ENCODE data around the gene MYO3B. TPM values are rescaled to one million over a fixed set of nuclear protein-coding genes. Genes with fewer than 3 reads are reported as not detected.

The MYO3B gene
- total RNA-seq, 1 donor from 2014 or later: under 0.01 TPM

DNA sequence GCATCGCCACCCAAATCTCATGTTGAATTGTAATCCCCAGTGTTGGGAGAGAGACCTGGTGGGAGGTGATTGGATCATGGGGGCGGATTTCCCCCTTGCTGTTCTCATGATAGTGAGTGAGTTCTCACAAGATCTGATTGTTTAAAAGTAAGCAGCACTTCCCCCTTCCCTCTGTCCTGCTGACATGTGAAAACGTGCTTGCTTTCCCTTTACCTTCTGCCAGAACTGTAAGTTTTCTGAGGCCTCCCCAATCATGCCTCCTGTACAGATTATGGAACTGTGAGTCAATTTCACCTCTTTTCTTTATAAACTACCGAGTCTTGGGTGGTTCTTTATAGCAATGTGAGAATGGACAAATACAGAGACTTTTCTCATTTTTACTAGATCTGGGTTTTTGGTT lies 375.8 kb downstream of the MYO3B start:
- no peak for DNase-seq (ENCODE audit: low read depth, low spot score)

DNA sequence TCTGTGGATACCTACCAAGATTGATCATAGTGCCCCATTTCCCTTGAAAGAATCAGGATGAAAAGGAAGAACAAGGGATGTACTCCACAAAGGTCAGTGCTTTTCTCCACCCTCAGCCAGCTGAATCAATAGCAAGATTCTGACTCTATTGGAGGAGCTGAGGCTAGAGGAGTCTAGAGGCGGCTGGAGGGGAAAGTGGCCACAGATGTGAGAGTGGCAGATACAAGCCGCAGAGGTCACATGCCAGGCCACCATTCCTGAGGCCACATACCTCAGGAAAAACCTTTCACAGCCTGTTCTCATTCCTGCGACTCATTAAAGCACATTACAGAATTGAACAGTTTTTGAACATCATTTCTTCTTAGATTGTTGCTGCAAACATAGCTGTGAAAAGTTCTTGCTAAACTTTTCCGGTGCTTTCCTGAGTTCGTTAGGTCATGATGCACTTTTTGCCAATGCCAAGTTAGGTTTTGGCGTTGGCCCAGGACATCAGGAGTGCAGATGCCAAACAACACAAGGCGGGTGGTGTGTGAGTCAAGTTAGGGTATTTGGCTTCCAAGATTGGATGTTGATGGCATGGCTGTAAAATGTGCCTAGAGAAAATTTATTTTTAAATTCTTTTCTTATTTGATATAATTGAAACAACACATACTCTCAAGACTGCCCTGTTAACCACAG lies 376.5 kb downstream of the MYO3B start:
- DNase-seq (ENCODE audit: low read depth, low spot score): peak; percentile 83

DNA sequence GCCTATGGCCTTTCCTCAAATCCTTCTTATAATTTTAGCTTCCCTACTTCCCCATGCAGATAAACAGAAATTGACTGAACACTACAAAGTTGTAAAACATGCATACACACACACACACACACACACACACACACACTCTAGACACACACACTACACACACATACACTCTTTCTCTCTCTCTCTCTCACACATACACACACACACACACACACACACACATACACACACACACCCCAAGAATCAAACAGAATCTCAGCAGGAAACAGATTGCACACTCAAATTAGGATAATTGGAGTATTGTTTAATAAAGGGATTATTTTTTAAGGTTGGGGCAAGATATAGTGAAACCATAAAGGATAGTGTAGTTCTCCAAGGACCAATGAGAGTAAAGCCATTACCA lies 385.0 kb downstream of the MYO3B start:
- no peak for DNase-seq (ENCODE audit: low read depth, low spot score)

DNA sequence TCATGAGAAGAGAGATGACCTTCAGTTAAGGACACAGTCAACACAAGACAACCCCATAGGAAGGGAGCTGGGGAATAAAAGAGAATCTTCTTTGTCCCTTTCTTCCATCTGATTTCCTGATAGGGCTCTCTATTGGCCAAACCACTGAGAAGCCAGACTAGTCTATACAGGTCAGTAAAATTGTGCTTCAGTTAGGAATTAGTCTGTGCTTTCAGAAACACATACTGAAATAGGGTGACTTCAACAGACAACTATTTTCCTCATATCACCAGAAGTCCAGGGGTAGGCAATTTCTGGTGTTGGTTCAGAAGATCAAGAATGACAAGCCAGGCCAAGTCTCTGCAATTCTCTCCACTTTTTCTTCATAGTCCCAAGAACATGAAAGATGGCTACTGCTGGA lies 385.5 kb downstream of the MYO3B start:
- no peak for DNase-seq (ENCODE audit: low read depth, low spot score)

DNA sequence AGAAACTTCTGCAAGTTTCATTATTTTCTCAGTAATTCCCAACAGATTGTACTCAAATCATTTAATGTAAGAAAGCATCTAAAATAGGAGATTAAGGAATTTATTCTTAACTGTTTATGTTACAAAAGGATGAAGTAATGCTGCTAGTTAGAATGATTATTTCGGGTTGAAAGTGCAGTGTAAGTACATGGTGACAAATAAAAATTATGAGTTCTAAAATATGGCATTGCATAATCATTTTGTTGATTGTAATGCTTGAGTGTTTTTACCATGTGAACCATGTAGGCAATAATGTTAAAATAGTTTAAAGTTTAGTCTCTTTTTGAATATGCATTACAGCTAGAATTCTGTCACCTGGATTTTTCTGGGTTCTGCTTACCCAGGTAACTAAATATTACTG lies 388.2 kb downstream of the MYO3B start:
- no peak for DNase-seq (ENCODE audit: low read depth, low spot score)

DNA sequence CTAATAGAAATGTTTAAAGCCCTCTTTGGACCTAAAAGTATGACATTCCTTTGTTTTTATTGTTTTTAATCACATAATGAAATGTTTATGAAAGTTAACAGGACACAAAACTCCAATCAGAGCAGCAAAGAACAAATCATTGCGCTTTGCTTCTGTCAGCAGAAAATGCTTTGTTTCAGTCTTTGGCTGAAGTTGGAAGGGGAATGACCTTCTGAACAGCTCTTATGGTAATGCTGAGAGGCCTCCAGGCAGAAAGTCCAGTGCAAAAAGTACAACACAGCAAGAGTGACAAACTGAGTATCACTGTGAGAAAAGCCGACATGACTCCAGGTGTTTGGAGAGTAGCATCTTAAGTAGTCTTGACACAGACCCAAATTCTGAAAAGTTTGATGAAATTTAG lies 389.5 kb downstream of the MYO3B start:
- no peak for DNase-seq (ENCODE audit: low read depth, low spot score)

DNA sequence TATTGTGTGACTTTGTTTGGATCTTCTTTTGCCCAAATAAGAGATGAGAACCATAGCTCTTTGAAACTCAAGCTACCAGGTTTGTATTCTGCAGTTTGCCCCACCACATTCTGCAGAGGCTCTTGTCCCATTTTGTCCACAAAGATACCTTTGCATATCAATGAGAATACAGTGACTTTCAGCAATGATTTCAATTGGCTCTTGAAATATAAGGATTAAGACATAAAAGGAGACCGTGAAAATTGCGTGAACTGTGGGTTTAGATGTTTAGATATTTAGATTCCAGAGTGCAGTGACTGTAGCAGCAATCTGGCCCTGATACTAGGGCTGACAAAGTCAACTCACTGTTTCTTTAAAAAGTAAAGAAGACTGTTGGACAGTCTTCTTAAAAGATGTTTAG lies 390.6 kb downstream of the MYO3B start:
- no peak for DNase-seq (ENCODE audit: low read depth, low spot score)

DNA sequence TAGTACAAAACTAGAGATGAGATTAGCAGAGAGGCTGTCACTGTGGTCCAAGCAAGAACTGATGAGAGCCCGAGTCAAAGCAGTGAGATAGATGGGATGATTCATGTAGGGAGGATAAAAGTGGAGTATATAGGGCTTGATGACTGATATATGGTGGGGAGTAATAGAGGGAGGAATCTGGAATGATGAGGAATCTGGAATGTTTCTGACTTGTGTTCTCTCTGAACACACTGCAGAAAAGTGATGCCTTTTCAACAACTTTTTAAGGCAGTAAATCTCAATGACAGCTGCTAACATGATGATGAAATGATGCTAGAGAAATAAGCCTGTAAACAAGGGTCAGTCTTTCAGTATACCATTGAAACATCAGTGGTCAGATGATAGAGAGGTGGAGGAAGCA lies 393.7 kb downstream of the MYO3B start:
- no peak for DNase-seq (ENCODE audit: low read depth, low spot score)

DNA sequence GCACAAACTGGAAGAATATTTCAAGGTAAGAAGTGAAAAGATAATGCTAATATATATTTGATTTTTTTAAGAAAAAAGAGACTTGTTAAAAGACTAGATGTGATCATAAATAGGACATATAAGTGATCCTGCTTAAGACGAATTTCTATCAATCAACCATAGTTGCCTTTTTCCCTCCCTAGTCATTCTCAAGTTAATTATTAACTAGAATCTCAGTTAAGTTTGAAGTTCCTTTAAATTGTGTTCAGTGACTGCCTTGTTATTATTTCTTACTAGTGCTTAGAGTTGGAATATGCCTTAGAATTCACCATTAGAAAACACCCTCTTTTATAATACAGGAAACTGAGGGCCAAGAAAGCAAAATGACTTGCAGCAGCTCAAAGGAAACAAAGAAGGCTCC lies 395.7 kb downstream of the MYO3B start:
- no peak for DNase-seq (ENCODE audit: low read depth, low spot score)

DNA sequence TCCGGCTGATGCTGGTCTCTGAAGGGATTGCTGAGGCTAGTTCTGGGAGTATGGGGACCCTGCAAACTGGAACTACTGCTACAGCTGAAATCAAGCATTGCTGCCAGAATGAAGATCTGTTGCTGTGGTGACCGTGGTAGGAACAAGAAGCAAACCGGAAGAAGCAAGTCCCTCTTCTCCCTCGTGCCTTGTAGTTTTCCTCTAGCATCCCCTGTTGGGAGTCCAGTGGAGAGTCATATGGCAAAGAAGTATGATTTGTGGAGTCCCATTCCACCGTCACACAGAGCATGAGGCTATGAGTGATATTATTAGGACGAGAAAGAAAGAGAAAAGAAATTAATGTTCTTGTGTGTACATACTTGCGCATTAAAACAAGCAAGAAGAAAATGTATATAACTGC lies 398.3 kb downstream of the MYO3B start:
- no peak for DNase-seq (ENCODE audit: low read depth, low spot score)

DNA sequence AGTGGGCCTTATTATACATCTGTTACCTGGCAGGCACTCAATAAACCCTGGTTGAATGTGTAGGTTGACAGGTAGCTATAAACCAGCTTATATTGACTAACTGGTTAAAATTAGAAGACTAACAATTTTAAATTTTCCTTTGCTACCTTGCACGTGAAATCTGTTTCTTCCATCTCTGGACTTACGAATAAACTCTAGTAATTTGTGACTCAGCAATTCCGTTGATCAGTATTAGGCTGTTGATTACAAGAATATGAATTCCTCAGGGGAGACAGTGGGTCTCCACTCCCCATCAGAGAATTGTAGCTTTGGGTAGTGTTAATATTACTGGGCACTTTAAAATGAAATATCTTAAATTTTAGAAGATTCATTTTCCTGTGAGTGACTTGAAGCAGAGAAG lies 399.4 kb downstream of the MYO3B start:
- no peak for DNase-seq (ENCODE audit: low read depth, low spot score)

DNA sequence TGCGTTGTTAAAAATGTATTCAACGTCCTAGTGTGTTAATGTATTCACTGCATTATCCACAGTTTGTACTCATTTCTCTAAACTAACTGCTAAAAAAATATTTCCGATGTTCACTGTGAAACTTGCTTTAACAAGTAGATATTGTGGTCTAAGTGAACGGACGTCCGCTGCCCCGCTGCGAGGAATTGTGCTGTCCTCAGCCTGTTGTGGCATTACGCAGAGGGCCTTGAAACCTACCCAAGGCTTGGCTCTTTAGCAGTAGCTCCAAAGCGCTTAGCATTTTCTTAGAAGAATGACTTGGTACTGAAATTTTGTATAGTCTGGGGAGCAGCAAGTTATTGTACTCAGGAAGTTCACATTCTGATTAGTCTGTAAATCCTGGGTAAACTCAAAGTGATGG lies 400.7 kb downstream of the MYO3B start:
- no peak for DNase-seq (ENCODE audit: low read depth, low spot score)

DNA sequence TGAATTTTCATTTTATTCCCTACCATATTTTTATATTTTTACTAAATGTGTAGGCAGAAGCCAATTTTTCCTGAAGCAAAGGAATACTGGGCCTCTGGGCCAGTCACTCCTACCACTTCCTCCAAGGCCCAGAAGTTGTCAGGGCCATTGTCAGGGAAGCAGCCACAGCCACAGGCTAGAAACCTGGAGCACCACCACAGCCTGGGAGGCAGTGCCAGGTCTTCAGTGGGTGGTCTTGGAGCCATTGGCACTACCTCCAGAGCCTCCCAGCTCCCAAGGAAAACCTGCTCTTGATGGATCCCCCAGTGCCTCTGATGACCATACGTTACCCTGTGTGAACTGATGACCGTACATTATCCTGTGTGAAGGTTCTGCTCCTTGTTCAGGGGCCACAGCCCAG lies 401.6 kb downstream of the MYO3B start:
- DNase-seq (ENCODE audit: low read depth, low spot score): no peak

DNA sequence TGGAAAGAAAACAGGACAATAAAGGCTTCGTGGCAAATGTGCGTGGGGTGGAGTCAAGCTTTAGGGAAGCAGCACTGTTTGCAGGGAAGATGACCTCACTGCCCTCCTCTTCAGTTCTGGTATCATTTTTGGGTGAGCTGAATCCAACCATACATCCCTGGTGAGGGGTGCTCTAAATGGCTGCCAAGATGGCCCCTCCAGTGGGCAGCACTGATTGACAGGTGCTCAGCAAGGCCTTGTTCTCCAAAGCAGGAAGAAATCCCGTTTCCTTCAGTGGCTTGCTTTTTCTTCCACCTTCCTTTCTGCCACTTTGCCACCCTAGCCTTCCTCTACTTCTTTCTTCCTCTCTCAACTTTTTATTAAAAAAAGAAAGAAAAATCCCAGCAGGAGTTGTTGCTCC lies 404.4 kb downstream of the MYO3B start:
- no peak for DNase-seq (ENCODE audit: low read depth, low spot score)

DNA sequence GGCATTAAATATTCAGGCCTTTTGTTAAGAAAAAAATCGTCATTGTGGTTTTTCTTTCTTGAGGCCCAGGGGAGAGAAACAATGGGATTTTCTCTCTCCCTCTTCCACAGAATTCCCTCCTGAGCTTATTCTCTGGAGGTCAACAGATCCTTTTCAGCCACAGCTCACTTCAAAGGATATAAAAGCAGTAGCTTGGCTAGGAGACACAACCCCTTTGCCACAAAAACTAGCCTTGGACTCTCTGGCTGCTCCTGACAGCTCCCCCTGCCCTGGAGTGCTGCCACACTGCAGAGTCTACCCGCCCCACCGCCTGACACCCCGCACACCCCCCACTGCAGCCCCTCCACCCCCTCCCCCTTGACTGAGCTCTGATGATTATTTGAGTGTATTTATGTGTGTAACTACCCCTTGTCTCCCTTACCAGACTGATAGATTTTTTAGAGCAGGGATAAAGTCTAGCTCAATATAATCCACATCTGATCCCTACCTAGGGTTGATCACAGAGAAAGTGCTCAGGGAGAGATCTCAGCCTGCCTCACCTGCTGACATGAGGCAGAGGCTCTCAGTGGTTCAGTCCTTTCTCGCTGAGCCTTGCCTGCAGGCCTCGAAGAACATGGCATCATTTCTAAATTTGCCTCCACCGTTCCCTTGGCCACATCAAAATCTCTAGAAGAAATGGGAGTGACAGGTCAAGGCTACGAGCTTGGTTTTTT lies 405.0 kb downstream of the MYO3B start:
- no peak for DNase-seq (ENCODE audit: low read depth, low spot score)

DNA sequence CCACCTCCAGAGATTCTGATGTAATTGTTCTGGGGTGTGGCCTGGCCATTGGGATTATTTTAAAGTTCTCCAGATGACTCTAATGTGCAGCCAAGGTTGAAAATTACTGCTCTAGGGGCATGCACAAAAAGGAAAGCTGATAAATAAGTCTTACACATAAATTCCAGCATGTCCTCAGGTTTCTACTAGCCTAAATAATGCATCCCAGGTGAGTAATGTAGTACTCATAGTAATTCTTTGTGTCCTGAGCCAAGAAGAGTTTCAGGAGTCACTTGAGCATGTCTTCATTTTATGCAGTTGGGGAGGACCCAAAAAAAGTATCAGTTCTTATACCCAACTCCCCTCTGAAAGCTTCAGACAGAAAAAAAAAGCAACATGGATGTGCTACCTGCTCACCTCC lies 407.1 kb downstream of the MYO3B start:
- DNase-seq (ENCODE audit: low read depth, low spot score): no peak

DNA sequence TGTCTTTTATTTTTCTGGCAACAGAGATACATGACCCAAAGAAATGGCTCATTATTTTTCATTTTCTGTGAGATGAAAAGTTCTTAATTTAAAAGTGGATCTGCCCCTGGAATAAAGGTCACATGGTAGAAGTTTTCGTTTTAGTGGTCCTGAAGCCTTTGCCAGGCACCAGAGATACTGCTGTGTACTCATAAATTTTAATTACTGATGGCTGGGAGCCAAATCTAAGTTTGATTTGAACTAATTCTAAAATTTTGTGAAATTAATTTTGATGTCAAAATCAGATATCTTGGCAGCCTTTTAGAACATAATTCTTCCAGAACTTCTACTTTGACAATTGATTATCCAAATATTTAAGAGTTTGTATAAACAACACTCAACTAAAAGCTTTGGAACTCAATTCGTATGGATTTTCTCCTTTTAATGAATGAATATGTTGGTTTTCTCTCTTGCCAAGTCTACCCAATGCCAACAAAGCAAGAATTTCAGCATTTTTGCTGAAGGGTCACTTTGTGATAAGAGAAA lies 408.7 kb downstream of the MYO3B start:
- DNase-seq (ENCODE audit: low read depth, low spot score): no peak

DNA sequence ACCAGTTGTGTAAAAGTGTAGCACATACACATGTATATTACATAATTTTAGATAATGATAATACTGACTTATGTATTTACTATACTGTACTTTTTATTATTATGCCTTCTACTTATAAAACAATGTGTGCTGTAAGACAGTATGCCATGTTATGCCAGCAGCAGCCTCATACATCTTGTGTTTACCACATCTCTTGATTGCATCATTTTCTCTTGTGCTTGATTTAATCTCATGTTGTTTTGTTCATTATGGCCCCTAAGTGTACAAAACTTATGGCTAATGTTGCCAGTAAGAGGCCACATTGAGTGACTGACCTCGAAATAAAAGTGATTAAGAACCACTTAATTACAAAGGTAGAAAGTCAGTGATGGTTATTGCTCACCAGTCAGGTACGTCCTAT lies 409.2 kb downstream of the MYO3B start:
- DNase-seq (ENCODE audit: low read depth, low spot score): no peak

DNA sequence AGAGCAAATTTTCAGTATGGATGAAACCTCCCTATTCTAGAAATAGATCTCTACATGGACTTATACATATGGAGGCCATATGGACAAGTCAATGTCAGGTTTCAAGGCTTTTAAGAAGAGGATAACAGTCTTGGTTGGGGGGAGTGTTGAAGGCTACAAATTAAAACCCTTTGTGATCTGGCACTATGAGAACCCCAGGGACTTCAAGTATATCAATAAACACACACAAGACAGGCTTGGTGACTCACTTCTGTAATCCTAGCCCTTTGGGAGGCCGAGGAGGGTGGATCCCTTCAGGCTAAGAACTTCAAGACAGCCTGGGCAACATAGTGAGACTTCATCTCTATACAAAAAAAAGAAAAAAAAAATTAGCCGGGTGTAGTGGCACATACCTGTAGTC lies 410.0 kb downstream of the MYO3B start:
- no peak for DNase-seq (ENCODE audit: low read depth, low spot score)

DNA sequence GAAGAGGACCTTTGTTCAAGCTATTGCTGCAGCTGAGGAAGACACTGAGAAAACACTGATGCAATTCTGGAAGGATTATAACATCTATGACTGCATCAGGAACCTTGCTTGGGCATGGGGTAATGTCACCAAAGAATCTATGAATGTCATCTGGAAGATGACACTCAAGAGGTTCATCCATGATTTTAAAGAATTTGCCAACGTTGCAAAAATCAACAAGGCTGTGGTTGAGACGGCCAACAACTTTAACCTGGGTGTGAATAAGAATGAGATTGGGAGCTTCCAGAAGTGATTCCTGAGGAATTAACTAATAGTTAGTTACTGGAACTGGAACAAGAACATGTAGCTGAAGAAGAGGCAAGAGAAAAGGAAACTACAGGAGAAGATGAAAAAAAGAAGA lies 410.8 kb downstream of the MYO3B start:
- DNase-seq (ENCODE audit: low read depth, low spot score): no peak

DNA sequence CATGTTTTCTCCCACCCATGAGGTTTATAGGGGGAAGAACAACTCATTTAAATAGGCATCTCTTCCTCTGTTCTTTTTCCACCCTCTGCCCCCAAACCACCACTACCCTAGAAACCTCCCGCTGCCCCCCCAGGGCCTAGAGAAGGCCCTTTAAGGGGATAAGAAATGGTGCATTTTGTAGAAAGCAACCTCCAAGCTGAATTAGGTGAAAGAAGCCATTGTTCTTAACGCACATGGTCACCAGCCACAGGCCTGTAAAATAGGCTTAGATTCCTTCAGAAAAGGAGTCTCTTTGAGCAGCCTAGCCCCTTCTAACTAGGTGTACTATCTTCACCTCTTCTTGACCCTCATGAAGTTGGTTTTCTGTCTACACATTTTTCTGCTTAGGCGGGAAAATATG lies 418.6 kb downstream of the MYO3B start:
- no peak for DNase-seq (ENCODE audit: low read depth, low spot score)

DNA sequence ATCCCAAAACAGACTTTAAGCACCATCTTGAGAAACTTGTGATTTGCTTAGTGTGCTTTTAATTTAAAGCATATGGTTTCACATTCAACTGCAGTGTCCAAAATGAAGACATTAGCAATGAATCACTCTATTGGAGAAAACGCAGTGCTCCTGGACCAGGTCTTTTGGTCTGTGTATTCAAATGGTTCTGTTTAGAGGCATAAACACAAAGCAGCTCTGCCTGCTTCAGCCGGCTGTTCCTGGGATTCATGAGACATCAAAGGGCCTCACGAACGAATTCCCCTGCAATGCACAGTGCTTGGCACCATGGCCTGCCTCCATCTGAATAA lies 420.1 kb downstream of the MYO3B start:
- DNase-seq (ENCODE audit: low read depth, low spot score): no peak

DNA sequence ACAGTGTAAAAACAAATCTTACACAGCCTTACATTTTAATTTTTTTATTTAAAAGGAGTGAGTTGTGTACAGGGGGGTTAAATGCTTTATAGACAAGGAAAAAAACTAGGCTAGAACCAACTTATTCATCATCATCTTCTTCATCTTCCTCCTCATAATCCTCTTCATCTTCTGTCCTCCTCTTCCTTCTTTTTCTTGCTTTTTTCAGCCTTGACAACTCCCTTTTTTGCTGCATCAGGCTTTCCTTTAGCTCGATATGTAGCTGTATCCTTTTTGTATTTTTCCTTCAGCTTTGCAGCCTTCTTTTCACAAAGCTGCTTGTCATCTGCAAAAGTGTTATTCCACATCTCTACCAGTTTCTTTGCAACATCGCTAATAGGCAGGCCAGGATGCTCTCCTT lies 423.5 kb downstream of the MYO3B start:
- DNase-seq (ENCODE audit: low read depth, low spot score): no peak

Measured in pulmonary artery endothelial cell (primary cell).